Pancreas (tissue), 10 donors: Measurements from ENCODE around the gene LRRC32. TPM values are rescaled to one million over a fixed set of nuclear protein-coding genes. Genes with fewer than 3 reads are reported as not detected.

ENCODE experiments used
- ATAC-seq, 4 donors: fragments of 200-7000 bp; cut with Tn5 transposase; one replicate each; pipeline versions ENCODE4 v1.8.0 to v1.9.1; 2020; ENCODE audit warnings: mild to moderate bottlenecking in 4 of 4, moderate library complexity in 4 of 4
- DNase-seq, 6 donors: peaks; one replicate each; pipeline ENCODE4 v3.0.0-alpha.2; 2020
- FAIRE-seq: peaks from 2 replicates; lab custom pipeline; 2012; peaks lifted over from hg19 to GRCh38; lab: Jason Lieb, UNC
- H3K27ac ChIP-seq, 4 donors: fragments of 200-600 bp; sonication (generic); 1 replicate in 3 of 4; 2 replicates in 1 of 4; pipeline versions ENCODE4 v1.5.0 to v1.8.0; 2020
- H3K27me3 ChIP-seq, 4 donors: fragments of 200-600 bp; one replicate each; pipeline ENCODE4 v1.8.0; 2021
- H3K36me3 ChIP-seq, 3 donors: fragments of 200-600 bp; sonication (generic) in 1 of 3; one replicate each; pipeline versions ENCODE4 v1.5.0 to v1.8.0; 2020 to 2021
- H3K4me1 ChIP-seq, 3 donors: fragments of 200-600 bp; one replicate each; pipeline ENCODE4 v1.8.0; 2021
- H3K4me3 ChIP-seq, 4 donors: fragments of 200-600 bp; sonication (generic) in 2 of 4; one replicate each; pipeline versions ENCODE4 v1.5.0 to v1.8.0; 2020 to 2021
- H3K9me3 ChIP-seq, 4 donors: fragments of 200-600 bp; one replicate each; pipeline ENCODE4 v1.8.0; 2021
- CTCF ChIP-seq, 4 donors: fragments of 200-600 bp; sonication (generic) in 3 of 4; IDR thresholded peaks; one replicate each; pipeline versions ENCODE4 v1.5.0 to v1.8.0; 2021; ENCODE audit warnings: antibody characterized with exemption in 4 of 4
- WGBS, 2 donors: extraction: QIAGEN DNeasy Blood & Tissue Kit; methylation state at CpG; one replicate each; pipeline ENCODE4 v1.1.7; 2013; 5-methylcytosine and 5-hydroxymethylcytosine counted together
- intact Hi-C, 3 donors: fragments of 100-400 bp; cut with DNase I; formaldehyde crosslinking; loops; one replicate each; pipeline versions ENCODE4 v1.11.1 to v1.14.2; 2022
- polyA plus RNA-seq, 2 donors: library from polyadenylated mRNA; stranded (reverse); fragments of 200-250 nt; gene quantifications; one replicate each; pipeline ENCODE4 v1.2.3, GENCODE V29; 2013
- total RNA-seq, 6 donors: library from RNA; stranded (reverse); fragmentation: NEBNext Ultra II Directional in 4 of 6; extraction: Animal tissue kit (Norgen Biotek cat#: 25700) in 4 of 6; gene quantifications; one replicate each; pipeline versions ENCODE4 v1.2.1 to v1.2.4, GENCODE V29; 2021 to 2023
- donor health status: healthy with polysubstance abuse.
- donor health status: DM: no; HTN: no; CAD: no; lungs with moderate emphysema.
- donor health status: DM: no; HTN: no; CAD: no.
- donor health status: control.
- donor health status: control.
- donor health status: Bipolar disorder and iron deficiency.
- donor health status: DM: yes; HTN: yes; CAD: no.
- donor health status: DM: no; HTN: no; CAD: no.
- donor health status: DM: no; HTN: no; CAD: no.
- donor health status: DM: yes; HTN: yes; CAD: no.

Gene LRRC32
- total and polyA plus RNA-seq, 8 donors, result 5.7 to 43.0 (median 12.0) TPM

- Histone ChIP-seq H3K9me3 (no peaks in the 10 kb centered on the region), H3K27ac (no peak overlapping the region), H3K27me3 (no peaks in the 10 kb centered on the region), H3K36me3 (no peaks in the 10 kb centered on the region), H3K4me3 (no peak overlapping the region), H3K4me1 (no peaks in the 10 kb centered on the region)
- FAIRE-seq (no peak), DNase-seq (no peak), ATAC-seq (no peak)
- intact Hi-C loops, result no loop called here
- TF ChIP-seq CTCF (IDR thresholded peaks at IDR 0.05), result no peak
- 77 to 86% methylated on average over 7 of the region's 7 CpGs for WGBS, 2 donors
Measured at GRCh38 chr11:76627606-76628005, 42.9 kb downstream of the LRRC32 start.

- no peak overlapping the region for H3K27ac ChIP-seq
Measured at GRCh38 chr11:76626921-76627401, 43.6 kb downstream of the LRRC32 start.

GRCh38 chr11:76626266-76626665, 44.3 kb downstream of the LRRC32 start:
- H3K36me3 ChIP-seq, result no peaks in the 10 kb centered on the region
- FAIRE-seq (no peak), ATAC-seq (no peak), DNase-seq (no peak)
- H3K27me3 ChIP-seq, result no peaks in the 10 kb centered on the region
- 91 to 100% methylated on average over 3 of the region's 3 CpGs for WGBS, 2 donors
- no peak overlapping the region for H3K27ac ChIP-seq
- H3K4me1 ChIP-seq, result no peaks in the 10 kb centered on the region
- no peak overlapping the region for H3K4me3 ChIP-seq
- intact Hi-C loops, result no loop called here
- no peaks in the 10 kb centered on the region for H3K9me3 ChIP-seq
- TF ChIP-seq CTCF (IDR thresholded peaks at IDR 0.05), result no peak

More at GRCh38 chr11:76626921-76627401, 43.6 kb downstream of the LRRC32 start:
- 82 to 93% methylated on average over 6 of the region's 6 CpGs for WGBS, 2 donors
- H3K27me3 ChIP-seq, result no peaks in the 10 kb centered on the region
- DNase-seq (no peak), FAIRE-seq (no peak), ATAC-seq (no peak)
- no peaks in the 10 kb centered on the region for H3K4me1 ChIP-seq
- no peak for TF ChIP-seq CTCF (IDR thresholded peaks at IDR 0.05)
- intact Hi-C loops, result no loop called here
- H3K36me3 ChIP-seq, result no peaks in the 10 kb centered on the region
- H3K9me3 ChIP-seq, result no peaks in the 10 kb centered on the region
- no peak overlapping the region for H3K4me3 ChIP-seq

- no peak for FAIRE-seq
- Histone ChIP-seq H3K4me3 (no peak overlapping the region), H3K27ac (no peak overlapping the region), H3K4me1 (no peaks in the 10 kb centered on the region), H3K27me3 (no peaks in the 10 kb centered on the region), H3K36me3 (no peaks in the 10 kb centered on the region), H3K9me3 (no peaks in the 10 kb centered on the region)
- no peak for DNase-seq
- intact Hi-C loops, result no loop called here
- no peak for TF ChIP-seq CTCF (IDR thresholded peaks at IDR 0.05)
- no peak for ATAC-seq
- WGBS, 2 donors, result 98 to 100% methylated on average over 1 of the region's 1 CpG
Measured at GRCh38 chr11:76625472-76626186, 44.9 kb downstream of the LRRC32 start.
